GM19099 (cell line): ENCODE results near the gene PSPN.

Source experiments
- POLR2A ChIP-seq: IDR thresholded peaks from 3 replicates; pipeline ENCODE4 v1.6.1; 2011; ENCODE audit warnings: low read depth; ENCODE audit not compliant: insufficient read length; ENCODE audit errors: extremely low read depth

Gene PSPN

DNA sequence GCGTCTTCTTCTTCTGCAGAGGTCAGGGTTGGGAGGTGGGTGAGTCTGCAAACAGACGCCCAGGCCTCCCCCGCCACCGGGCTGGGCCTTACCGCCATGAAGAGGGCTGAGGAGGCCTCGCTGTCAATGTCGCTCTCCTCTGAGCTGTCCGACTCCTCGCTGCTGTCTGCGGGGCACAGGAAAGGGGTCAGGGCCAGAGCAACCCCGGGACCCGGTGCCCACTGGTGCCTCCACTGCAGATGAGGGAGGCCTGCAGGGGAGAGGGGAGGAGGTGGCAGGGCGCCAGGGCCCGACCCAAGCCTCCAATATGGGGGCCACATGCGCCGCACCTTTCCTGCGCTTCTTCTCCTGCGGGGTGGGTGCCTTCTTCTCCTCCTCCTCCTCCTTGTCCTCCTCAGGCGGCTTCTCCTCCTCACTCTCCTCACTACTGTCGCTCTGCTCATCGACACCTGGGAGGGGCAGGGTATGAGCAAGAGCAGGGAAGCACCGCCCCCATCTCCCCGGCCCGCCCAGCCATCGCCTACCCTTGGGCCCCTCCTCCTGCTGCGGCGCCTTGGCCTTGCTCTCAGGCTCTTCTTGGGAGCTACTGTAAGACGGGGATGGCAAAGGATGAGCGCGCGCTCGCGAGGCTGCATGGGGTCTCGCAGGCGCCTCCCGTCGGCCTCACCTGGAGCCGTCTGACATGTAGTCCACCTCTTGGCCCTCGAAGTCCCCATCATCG is 5.5 kb upstream of the PSPN start:
- no peak for TF ChIP-seq POLR2A

DNA sequence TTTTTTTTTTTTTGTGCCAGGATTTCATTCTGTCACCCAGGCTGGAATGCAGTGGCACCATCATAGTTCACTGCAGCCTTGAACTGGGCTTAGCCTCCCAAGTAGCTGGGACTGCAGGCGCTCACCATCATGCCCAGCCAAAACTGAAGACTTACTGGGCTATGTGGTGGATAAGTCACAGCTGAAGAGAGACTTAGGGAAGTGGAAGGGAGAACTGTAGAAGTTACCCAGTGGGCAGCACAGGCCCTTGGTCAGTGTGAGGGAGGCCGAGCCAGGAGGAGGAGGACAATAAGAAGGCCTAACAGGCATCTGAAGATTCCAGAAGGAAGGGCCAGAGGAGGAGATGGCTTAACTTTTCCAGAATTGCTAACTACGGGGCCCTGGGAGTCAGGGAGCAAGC is 4.0 kb upstream of the PSPN start:
- TF ChIP-seq POLR2A, result no peak

GRCh38 chr19:6378486-6378885 is 2.8 kb upstream of the PSPN start:
- TF ChIP-seq POLR2A, result no peak

GRCh38 chr19:6378041-6378440 is 2.3 kb upstream of the PSPN start:
- no peak for TF ChIP-seq POLR2A

DNA sequence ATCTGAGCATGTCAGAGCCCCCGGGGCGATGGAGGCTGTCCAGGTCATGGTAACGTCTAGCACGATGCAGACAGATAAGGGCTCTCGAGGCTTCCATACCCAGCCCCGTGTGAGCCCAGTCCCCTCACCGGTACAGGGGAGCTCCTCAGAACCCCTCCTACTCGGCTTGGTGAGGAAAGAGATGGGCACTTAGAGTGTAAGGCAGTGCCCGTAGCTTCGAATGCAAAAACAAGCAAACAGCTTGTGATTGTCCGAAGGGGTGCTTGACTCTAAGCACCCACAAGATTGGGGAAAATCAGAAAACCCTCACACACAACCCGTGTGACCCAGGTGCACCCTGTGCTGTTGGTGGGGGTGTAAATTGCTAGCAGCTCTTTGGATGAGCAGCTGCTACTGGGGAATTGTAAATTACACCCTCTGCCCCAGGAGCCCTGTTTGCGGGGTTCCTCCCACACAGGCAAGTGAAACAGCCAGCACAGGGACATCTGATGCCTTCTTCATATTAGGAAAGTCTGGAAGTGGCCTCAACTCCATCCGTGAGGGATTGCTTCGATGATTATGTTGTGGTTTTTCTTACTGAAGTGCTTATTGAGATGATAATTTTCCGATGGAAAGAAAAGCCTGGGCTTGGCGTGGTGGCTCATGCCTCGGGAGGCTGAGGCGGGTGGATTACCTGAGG is 918 bp upstream of the PSPN start:
- no peak for TF ChIP-seq POLR2A

DNA sequence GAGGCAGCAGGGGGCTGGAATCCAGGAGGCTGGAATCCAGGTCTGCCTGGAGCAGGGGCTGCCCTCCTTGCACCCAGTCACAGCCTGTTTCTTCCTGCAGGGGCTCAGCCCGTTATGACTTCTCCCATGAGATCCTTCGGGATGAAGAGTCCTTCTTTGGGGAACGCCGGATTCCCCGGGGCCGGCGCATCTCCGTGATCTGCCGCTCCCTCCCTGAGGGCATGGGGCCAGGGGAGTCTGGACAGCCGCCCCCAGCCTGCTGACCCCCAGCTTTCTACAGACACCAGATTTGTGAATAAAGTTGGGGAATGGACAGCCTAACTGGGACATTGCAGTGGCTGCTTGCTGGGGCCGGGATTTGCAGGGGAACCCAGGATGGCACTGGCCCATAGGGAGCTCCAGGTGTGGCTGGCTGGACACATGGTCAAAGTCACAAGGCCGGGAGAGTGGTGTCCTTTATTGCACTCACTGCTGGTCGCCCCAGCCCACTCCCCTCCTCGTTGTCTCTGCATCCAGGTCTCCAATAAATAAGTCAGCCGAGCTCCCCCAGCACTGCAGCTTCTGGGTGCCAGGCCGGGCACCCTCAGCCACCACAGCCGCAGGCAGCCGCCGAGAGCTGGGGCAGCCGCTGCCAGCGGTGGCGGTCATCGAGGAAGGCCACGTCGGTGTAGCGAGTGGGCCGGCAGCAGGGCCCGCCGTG is 872 bp downstream of the PSPN start:
- TF ChIP-seq POLR2A, result no peak

GRCh38 chr19:6374161-6374709 is 1.5 kb downstream of the PSPN start:
- no peak for TF ChIP-seq POLR2A

DNA sequence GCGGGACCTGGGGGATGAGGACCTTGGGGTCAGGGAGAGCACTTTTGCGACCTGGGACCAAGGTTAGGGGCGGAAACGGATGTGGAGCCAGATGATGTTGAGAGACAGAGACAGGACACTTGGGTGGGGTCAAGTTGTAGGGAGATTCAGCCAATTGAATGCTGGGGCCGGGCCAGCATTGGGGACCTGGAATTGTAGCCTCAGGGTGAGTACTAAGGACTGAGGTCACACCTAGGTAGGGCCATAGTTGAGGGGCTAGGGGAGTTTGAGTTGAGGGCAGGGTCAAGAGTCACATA is 2.0 kb downstream of the PSPN start:
- no peak for TF ChIP-seq POLR2A

GRCh38 chr19:6373096-6373812 is 2.5 kb downstream of the PSPN start:
- no peak for TF ChIP-seq POLR2A

DNA sequence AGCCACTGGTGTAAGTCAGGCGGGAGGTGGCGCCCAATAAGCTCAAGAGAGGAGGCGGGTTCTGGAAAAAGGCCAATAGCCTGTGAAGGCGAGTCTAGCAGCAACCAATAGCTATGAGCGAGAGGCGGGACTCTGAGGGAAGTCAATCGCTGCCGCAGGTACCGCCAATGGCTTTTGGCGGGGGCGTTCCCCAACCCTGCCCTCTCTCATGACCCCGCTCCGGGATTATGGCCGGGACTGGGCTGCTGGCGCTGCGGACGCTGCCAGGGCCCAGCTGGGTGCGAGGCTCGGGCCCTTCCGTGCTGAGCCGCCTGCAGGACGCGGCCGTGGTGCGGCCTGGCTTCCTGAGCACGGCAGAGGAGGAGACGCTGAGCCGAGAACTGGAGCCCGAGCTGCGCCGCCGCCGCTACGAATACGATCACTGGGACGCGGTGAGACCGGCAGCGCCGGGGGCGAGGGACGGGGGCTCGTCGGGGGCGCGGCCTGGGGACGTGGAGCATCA is 3.1 kb downstream of the PSPN start, which contains the start of gene ALKBH7:
TSS of gene ALKBH7 (plus strand) at position 201 of the 502 bp plus-strand sequence. CDS start at position 228, 27 bp downstream.
- TF ChIP-seq POLR2A, result no peak

DNA sequence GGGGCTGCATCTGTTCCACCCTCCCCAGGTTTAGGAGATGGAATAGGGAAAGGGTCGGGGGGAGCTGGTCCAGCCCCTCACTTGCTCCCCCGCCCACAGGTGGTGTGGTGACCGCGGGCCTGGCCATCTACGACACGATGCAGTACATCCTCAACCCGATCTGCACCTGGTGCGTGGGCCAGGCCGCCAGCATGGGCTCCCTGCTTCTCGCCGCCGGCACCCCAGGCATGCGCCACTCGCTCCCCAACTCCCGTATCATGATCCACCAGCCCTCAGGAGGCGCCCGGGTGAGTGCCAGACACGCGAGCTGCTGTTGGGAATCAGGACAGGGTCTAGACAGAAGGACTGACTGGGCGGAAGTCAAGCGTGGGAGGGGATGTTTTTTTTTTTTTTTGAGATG is 11.4 kb downstream of the PSPN start:
- no peak for TF ChIP-seq POLR2A

GRCh38 chr19:6362351-6362801 is 13.4 kb downstream of the PSPN start:
- no peak for TF ChIP-seq POLR2A

- TF ChIP-seq POLR2A, result no peak
These were observed 13.7 kb downstream of the PSPN start for GRCh38 chr19:6362027-6362350.

GRCh38 chr19:6359568-6360341 is 16.0 kb downstream of the PSPN start:
- no peak for TF ChIP-seq POLR2A
